HG02642 (cell line): ENCODE data around the gene ANKRD16.

ENCODE experiments used
- ATAC-seq: cut with Tn5 transposase; IDR thresholded peaks from one replicate; pipeline ENCODE4 v1.9.1; 2021; ENCODE audit warnings: mild to moderate bottlenecking; ENCODE audit not compliant: unreplicated experiment, poor library complexity

The ANKRD16 gene

GRCh38 chr10:5905854-5906507 lies 16.3 kb upstream of the ANKRD16 start:
- ATAC-seq: no peak

DNA sequence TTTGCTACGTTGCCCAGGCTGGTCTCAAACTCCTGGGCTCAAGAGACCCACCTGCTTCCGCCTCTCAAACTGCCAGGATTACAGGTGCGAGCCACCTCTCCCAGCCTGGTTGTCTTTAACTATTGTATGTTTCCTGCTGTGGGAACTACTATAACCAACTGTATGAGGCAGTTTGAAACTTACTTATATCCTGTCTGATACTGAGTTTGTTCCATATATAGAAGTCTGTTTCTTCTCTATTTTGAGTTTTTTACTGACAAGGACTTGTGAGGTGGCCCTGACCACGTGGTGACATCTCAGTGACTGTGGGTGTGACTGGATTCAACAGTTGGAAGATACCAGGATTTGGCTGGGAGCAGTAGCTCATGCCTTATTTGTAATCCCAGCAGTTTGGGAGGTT lies 14.5 kb upstream of the ANKRD16 start:
- ATAC-seq: peak; percentile 86

DNA sequence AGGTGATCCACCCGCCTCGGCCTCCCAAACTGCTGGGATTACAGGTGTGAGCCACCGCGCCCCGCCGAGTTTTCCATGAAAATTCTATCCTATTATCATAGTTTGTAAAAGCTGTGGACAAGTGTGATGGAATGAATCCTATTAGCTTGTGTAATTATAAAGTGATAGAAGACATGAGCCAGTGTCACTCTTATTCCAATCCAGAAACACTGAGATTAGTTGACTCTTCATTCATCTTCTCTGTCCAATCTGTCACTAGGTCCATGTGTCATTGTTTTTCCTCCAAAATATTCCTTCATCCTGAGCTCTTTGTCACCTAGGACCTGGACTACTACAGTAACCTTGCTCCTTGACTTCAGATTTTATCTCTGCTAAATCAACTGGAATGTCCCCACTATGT lies 13.9 kb upstream of the ANKRD16 start:
- ATAC-seq: no peak

DNA sequence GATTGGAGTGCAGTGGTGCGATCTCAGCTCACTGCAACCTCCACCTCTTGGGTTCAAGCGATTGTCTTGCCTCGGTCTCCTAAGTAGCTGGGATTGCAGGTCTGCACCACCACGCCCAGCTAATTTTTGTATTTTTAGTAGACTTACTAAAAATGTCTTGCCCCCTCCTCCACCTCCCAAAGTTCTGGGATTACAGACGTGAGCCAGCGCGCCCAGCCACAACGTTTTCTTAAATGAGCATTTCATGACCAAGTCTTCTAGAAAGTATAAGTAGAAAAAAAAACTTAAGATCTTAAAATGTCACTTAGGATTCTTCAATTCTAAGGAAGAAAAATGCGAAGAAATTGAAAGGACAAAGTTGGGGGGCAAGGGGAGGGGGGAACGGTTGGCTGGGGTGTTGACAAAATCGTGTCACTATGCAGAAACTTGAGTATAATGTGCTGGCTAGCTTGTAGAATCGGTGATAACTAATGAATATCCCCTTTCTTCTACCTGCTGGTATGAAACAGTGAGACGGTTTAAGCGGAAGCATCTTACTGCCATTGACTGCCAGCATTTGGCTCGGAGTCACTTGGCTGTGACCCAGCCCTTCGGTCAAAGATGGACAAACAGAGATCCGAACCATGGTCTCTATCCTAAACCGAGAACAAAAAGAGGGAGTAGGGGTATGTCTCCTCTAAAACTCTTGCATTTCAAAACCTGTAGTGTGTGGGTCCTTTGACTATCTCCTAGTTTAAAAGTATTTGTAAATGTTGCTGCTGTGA lies 13.0 kb upstream of the ANKRD16 start:
- ATAC-seq: no peak

GRCh38 chr10:5900247-5900646 lies 10.6 kb upstream of the ANKRD16 start:
- no peak for ATAC-seq

DNA sequence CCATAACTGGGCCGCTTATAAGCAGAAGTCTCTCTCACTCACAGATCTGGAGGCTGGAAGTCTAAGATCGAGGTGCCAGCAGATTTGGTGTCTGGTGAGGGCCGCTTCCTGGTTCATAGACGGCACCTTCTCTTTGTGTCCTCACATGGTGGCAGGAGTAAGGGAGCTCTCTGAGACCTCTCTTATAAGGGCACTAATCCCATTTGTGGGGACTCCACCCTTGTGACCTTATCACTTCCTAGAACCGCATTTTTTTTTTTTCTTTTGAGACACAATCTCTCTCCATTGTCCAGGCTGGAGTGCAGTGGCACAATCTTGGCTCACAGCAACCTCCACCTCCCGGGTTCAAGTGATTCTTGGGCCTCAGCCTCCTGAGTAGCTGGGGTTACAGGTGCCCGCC lies 8.5 kb upstream of the ANKRD16 start:
- no peak for ATAC-seq

- no peak for ATAC-seq
Measured at GRCh38 chr10:5897504-5897903, 7.8 kb upstream of the ANKRD16 start.

GRCh38 chr10:5897053-5897340 lies 7.3 kb upstream of the ANKRD16 start:
- ATAC-seq: no peak

DNA sequence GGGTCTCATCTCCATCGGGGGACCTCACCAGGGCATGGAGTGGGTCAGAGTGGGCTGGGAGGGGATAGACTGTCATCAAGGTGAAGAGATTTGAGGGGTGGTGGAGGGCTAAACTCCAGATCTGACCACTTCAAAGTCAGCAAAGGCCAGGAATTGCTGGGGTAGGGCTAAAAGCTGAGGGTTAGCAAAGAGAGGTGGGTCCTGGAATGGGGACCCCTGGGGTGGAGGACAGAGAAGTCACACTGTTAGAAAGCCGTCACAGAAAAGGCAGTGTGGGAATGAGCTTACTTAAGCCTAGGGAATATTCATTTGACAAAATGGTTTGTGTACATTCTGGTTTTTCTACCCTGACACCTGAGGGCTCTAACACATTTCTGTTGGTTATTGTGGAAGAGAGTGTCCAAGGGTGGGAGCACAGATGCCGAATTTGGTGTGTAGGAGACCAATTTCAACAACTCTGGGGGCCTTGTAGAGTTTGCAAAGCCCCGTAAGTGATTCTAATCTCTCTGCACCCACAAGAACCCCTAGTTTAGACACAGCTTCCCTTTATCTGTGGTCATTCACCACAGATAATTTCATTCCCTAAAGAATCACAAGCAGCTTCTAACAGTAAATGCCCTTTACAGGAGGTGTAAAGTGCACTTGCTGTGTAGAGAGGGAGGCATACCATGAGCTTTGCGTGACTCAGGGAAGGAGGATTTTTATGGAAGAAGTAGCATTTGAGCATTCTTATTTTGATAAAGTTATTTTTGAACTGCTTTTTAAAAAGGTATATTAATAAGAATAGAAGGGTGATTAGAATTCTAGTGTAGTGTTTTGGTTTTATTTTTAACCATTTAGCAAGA lies 6.7 kb upstream of the ANKRD16 start:
- ATAC-seq: peak; percentile 18

GRCh38 chr10:5895804-5896203 lies 6.1 kb upstream of the ANKRD16 start:
- ATAC-seq: peak; percentile 75

- no peak for ATAC-seq
Measured at GRCh38 chr10:5895365-5895764, 5.7 kb upstream of the ANKRD16 start.

DNA sequence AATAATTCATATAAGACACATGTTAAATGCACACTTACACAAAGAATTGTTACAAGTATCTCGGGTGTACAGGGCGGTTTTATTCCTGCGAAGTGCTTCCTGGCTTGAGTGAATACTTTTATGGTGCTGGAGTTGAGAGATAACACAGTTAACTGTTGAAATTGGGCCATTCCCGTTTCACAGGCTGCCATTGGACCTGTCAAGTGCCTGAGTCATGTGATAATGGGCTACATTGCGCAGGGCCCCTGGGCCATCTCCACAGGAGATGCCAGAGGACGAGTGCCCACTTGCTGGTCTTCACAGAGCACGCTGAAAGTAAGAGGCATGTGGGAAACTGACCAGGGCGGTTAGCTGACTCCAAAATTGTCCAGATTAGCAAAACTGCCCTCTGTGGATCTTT lies 5.2 kb upstream of the ANKRD16 start:
- ATAC-seq: no peak

GRCh38 chr10:5894403-5894802 lies 4.7 kb upstream of the ANKRD16 start:
- ATAC-seq: no peak

- ATAC-seq: no peak
Measured at GRCh38 chr10:5893321-5893720, 3.6 kb upstream of the ANKRD16 start.

DNA sequence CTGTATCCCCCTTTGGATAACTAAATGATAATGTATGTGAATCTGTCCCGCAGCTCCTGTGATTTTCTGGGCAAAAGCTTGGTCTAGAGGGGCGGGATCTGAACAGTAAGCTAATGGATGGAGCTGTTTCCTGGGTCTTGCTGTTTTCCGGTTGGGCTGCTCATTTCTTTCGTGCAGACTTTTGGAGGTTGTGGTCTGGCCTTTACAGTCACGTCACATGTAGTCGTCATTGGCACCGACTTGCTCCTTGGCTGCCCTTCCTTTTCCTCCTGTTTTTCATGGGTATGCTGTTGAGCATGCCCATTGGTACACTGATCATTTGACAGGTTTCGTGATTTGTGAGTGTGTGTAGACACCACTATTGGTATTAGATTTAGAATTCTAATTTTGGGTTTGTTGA lies 2.3 kb upstream of the ANKRD16 start:
- no peak for ATAC-seq

DNA sequence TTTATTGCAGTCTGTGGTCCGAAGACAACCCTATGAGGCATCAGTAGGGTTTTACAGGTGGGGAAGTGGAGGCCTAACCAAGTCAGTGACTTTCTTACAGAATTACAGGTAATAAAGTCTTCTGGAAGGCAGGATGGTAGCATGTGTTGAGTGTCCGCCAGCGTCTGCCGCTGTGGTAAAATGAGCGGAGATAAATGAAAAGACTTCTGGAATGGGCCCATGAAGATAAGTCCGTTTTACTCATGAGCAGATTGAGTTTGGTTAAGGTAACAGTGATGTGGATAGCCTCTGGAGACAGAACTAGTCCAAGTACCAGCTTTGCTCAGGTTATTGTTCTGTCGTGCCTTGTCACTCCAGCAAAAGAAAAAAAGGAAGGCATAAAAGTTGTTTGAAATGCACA lies 1.3 kb upstream of the ANKRD16 start:
- no peak for ATAC-seq

GRCh38 chr10:5890452-5890915 lies 791 bp upstream of the ANKRD16 start:
- ATAC-seq: peak; percentile 3

- peak; percentile 30 for ATAC-seq
Measured at GRCh38 chr10:5888843-5889623, 660 bp downstream of the ANKRD16 start.

GRCh38 chr10:5888351-5888750 lies 1.3 kb downstream of the ANKRD16 start:
- no peak for ATAC-seq

GRCh38 chr10:5887641-5888040 lies 2.1 kb downstream of the ANKRD16 start:
- no peak for ATAC-seq

GRCh38 chr10:5887029-5887428 lies 2.7 kb downstream of the ANKRD16 start:
- ATAC-seq: no peak
